ENCODE results near the gene IQCE. TPM values are rescaled to one million over a fixed set of nuclear protein-coding genes. Genes with fewer than 3 reads are reported as not detected.

The IQCE gene
- polyA plus RNA-seq, 3 donors: 1.8 to 8.4 (median 3.0) TPM

DNA sequence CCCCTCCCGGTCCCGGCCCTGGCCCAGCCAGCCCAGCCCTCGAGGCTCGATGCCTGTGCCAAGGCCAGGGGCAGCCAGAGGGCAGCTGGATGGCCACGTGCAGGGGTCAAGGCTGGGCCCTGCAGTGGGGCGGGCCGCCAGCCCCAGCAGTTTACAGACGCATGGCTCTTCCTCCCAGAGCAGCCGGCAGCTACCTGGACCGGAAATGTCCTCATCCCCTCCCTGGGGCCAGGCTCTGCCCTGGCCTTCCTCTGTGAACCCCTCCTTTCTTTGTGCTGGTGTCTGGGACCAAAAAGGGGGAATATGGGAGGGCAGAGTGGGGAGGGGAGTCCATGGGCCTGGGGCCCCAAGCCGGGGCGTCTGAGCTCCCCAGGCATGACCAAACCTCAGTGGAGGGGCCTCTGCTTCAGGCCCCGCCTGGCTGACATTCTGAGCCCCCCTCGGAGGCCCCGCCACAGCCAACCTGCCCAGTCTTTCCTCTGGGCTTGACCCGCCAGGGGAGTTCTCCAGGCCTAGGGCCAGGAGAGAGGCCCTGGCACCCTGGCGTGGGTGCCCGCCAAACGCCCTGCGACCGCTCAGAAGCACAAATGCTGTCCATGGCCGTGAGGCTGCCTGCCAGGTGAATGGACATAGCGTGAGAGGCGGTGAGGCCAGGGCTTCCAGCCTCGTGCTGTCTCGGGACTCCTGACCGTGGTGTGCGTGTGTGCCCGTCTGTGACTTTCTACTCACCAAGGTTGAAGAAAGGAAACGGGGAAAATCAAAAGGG, 104.5 kb downstream of the IQCE start:
- Histone ChIP-seq H3K9me3 (replicated peaks in 1 of 2; ENCODE audit: control insufficient read depth in 1 of 2, insufficient read depth in 1 of 2, low read length in 2 of 2) (no peaks in the 10 kb centered on the region), H3K36me3 (replicated peaks in 1 of 2; ENCODE audit: control insufficient read depth in 1 of 2, insufficient read depth in 2 of 2, low read length in 2 of 2) (peaks cover 37 to 42% of the 10 kb centered on the region in 2 donors), H3K27me3 (ENCODE audit: control insufficient read depth in 2 of 2, insufficient read depth in 2 of 2, low read length in 2 of 2) (peaks cover 0 to 2% of the 10 kb centered on the region in 2 donors), H2AFZ (ENCODE audit: insufficient read depth, low read depth, low read length, poor library complexity, severe bottlenecking) (no peak overlapping the region), H3K4me1 (ENCODE audit: control insufficient read depth in 1 of 2, insufficient read depth in 2 of 2, low read length in 2 of 2) (peaks cover 0 to 5% of the 10 kb centered on the region in 2 donors), H3K79me2 (ENCODE audit: insufficient read depth, low read length) (no peaks in the 10 kb centered on the region), H4K20me1 (ENCODE audit: insufficient read depth, low read length) (peaks cover 64% of the 10 kb centered on the region), H3K4me3 (replicated peaks in 1 of 3; ENCODE audit: low read depth in 2 of 3, low read length in 3 of 3) (no peak overlapping the region), H3K27ac (ENCODE audit: low read depth in 1 of 2, low read length in 2 of 2) (no peak overlapping the region), H3K4me2 (replicated peaks; ENCODE audit: extremely low read depth, low read length, poor library complexity, severe bottlenecking) (no peak overlapping the region), H3K9ac (ENCODE audit: insufficient read depth, low read length, poor library complexity, severe bottlenecking) (no peak overlapping the region)
- intact Hi-C loops (cut with micrococcal nuclease): no loop called here
- no peak for DNase-seq
- Mint-ChIP-seq H3K4me3 (no peak overlapping the region), H3K9me3 (peaks cover 0 to 7% (median 0%) of the 10 kb centered on the region in 7 donors), H3K27me3 (ENCODE audit: low read depth in 3 of 3) (peaks cover 6 to 18% (median 9%) of the 10 kb centered on the region in 3 donors), H3K36me3 (peaks cover 23 to 37% of the 10 kb centered on the region in 2 donors), H3K4me1 (peaks cover 7% of the 10 kb centered on the region), H3K27ac (peak overlapping the region in 1 of 7 donors; percentile 54)
- WGBS (ENCODE audit: insufficient coverage): 88% methylated on average over 25 of the region's 30 CpGs
- TF ChIP-seq, protein P1, sequence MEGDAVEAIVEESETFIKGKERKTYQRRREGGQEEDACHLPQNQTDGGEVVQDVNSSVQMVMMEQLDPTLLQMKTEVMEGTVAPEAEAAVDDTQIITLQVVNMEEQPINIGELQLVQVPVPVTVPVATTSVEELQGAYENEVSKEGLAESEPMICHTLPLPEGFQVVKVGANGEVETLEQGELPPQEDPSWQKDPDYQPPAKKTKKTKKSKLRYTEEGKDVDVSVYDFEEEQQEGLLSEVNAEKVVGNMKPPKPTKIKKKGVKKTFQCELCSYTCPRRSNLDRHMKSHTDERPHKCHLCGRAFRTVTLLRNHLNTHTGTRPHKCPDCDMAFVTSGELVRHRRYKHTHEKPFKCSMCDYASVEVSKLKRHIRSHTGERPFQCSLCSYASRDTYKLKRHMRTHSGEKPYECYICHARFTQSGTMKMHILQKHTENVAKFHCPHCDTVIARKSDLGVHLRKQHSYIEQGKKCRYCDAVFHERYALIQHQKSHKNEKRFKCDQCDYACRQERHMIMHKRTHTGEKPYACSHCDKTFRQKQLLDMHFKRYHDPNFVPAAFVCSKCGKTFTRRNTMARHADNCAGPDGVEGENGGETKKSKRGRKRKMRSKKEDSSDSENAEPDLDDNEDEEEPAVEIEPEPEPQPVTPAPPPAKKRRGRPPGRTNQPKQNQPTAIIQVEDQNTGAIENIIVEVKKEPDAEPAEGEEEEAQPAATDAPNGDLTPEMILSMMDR (IDR thresholded peaks at IDR 0.05): no peak

DNA sequence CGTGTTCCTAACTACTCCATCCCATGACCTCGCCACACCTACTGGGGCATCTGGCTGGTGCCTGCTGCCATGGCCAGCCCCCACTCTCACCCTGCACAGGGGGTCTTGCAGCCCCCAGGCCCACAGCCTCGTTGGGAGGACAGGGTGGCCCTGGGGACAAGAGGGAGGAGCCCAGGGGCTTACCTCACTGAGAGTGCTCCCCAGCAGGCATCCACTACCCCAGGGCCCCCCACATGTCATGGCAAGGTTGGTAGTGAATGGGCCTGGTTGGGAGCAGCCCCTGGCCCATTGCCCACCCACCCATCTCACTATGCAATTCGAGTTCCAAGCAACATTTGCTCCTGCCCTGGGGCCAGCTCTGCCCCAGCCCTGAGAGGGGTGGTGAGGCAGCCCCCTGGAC, 105.2 kb downstream of the IQCE start:
- Histone ChIP-seq H3K4me2 (replicated peaks; ENCODE audit: extremely low read depth, low read length, poor library complexity, severe bottlenecking) (no peak overlapping the region), H3K27ac (ENCODE audit: low read depth in 1 of 2, low read length in 2 of 2) (no peak overlapping the region), H2AFZ (ENCODE audit: insufficient read depth, low read depth, low read length, poor library complexity, severe bottlenecking) (no peak overlapping the region), H4K20me1 (ENCODE audit: insufficient read depth, low read length) (peaks cover 57% of the 10 kb centered on the region), H3K79me2 (ENCODE audit: insufficient read depth, low read length) (no peaks in the 10 kb centered on the region), H3K27me3 (ENCODE audit: control insufficient read depth in 2 of 2, insufficient read depth in 2 of 2, low read length in 2 of 2) (peaks cover 0 to 2% of the 10 kb centered on the region in 2 donors), H3K4me3 (replicated peaks in 1 of 3; ENCODE audit: low read depth in 2 of 3, low read length in 3 of 3) (no peak overlapping the region), H3K9ac (ENCODE audit: insufficient read depth, low read length, poor library complexity, severe bottlenecking) (no peak overlapping the region), H3K36me3 (replicated peaks in 1 of 2; ENCODE audit: control insufficient read depth in 1 of 2, insufficient read depth in 2 of 2, low read length in 2 of 2) (peaks cover 31 to 35% of the 10 kb centered on the region in 2 donors), H3K4me1 (ENCODE audit: control insufficient read depth in 1 of 2, insufficient read depth in 2 of 2, low read length in 2 of 2) (peaks cover 0 to 5% of the 10 kb centered on the region in 2 donors), H3K9me3 (replicated peaks in 1 of 2; ENCODE audit: control insufficient read depth in 1 of 2, insufficient read depth in 1 of 2, low read length in 2 of 2) (no peaks in the 10 kb centered on the region)
- Mint-ChIP-seq H3K9me3 (peaks cover 0 to 7% (median 0%) of the 10 kb centered on the region in 7 donors), H3K4me1 (peaks cover 7% of the 10 kb centered on the region), H3K27me3 (ENCODE audit: low read depth in 3 of 3) (peaks cover 6 to 24% (median 13%) of the 10 kb centered on the region in 3 donors), H3K4me3 (no peak overlapping the region), H3K36me3 (peaks cover 17 to 31% of the 10 kb centered on the region in 2 donors), H3K27ac (peak overlapping the region in 1 of 7 donors; percentile 25)
- DNase-seq: no peak
- intact Hi-C loops (cut with micrococcal nuclease): no loop called here
- TF ChIP-seq, protein P1 (IDR thresholded peaks at IDR 0.05): no peak
- WGBS (ENCODE audit: insufficient coverage): no CpG with 5 or more reads among the region's 4 CpGs

Small RNAs within 50 kb of the gene (small RNA-seq; reads per million reads assigned to genes)
- not detected for gene MIR4648 (ENCODE audit: insufficient read length, low read depth)

Other genes with a start within 250 kb of the IQCE start
- 10 to 100 TPM; 15.4 to 43.7 (median 41.9) TPM for gene SNX8, start 244.5 kb upstream of the IQCE start, polyA plus RNA-seq
- 10 to 100 TPM; 46.0 to 89.1 (median 69.2) TPM for gene EIF3B, start 204.2 kb upstream of the IQCE start, polyA plus RNA-seq
- 10 to 100 TPM in 1 of 3 donors, 1 to 10 TPM in 2; 5.8 to 10.6 (median 7.5) TPM for gene CHST12, start 155.4 kb upstream of the IQCE start, polyA plus RNA-seq
- gene GRIFIN, start 82.6 kb upstream of the IQCE start, polyA plus RNA-seq: not detected
- 100 to 1,000 TPM in 1 of 3 donors, 1 to 10 TPM in 2; 1.9 to 121 (median 2.2) TPM for gene LFNG, start 39.2 kb upstream of the IQCE start, polyA plus RNA-seq
- gene BRAT1, start 3.5 kb upstream of the IQCE start, polyA plus RNA-seq: 10 to 100 TPM; 31.6 to 34.2 (median 32.5) TPM
- gene TTYH3, start 73.0 kb downstream of the IQCE start, polyA plus RNA-seq: 10 to 100 TPM; 13.4 to 73.5 (median 17.4) TPM
- gene AMZ1, start 129.2 kb downstream of the IQCE start, polyA plus RNA-seq: under 1 TPM; 0.09 to 0.25 (median 0.14) TPM

Measured in CD14-positive monocyte (primary cell).